Neural crest cell (in vitro differentiated cells): ENCODE data around the gene ORC1. TPM values are rescaled to one million over a fixed set of nuclear protein-coding genes. Genes with fewer than 3 reads are reported as not detected.

ENCODE experiments used
- DNase-seq: peaks from one replicate; pipeline ENCODE4 v3.0.0; 2021; ENCODE audit warnings: low read depth, mixed read lengths, low spot score
- H3K27ac Mint-ChIP-seq: one replicate; pipeline ENCODE4 v1.8.0; 2021; ENCODE audit warnings: mild to moderate bottlenecking, mixed read lengths; ENCODE audit not compliant: unreplicated experiment
- H3K27me3 Mint-ChIP-seq: 2 replicates; pipeline ENCODE4 v1.8.0; 2021; ENCODE audit warnings: low read depth, mild to moderate bottlenecking, mixed read lengths
- H3K36me3 Mint-ChIP-seq: 2 replicates; pipeline ENCODE4 v1.8.0; 2021; ENCODE audit warnings: low read depth, mild to moderate bottlenecking, mixed read lengths
- H3K4me1 Mint-ChIP-seq: 2 replicates; pipeline ENCODE4 v1.8.0; 2021; ENCODE audit warnings: mixed read lengths
- H3K4me3 Mint-ChIP-seq: one replicate; pipeline ENCODE4 v1.8.0; 2021; ENCODE audit warnings: mild to moderate bottlenecking, mixed read lengths
- H3K9me3 Mint-ChIP-seq: 2 replicates; pipeline ENCODE4 v1.8.0; 2021; ENCODE audit warnings: mixed read lengths
- CTCF ChIP-seq: fragments of 200-600 bp; sonication (generic); conservative IDR thresholded peaks from 2 replicates; pipeline ENCODE4 v1.5.0; 2021; ENCODE audit warnings: antibody characterized with exemption, mild to moderate bottlenecking
- total RNA-seq: library from RNA; stranded (reverse); gene quantifications from 2 replicates; pipeline ENCODE4 v1.2.1, GENCODE V29; 2021

The ORC1 gene
- total RNA-seq, 1 donor from 2014 or later = 36.9 TPM

- DNase-seq = no peak
- TF ChIP-seq CTCF = no peak
- H3K4me1 Mint-ChIP-seq = no peaks in the 10 kb centered on the region
- H3K4me3 Mint-ChIP-seq = no peak overlapping the region
- peaks cover 20% of the 10 kb centered on the region for H3K36me3 Mint-ChIP-seq
- H3K9me3 Mint-ChIP-seq = no peaks in the 10 kb centered on the region
- no peak overlapping the region for H3K27ac Mint-ChIP-seq
- no peaks in the 10 kb centered on the region for H3K27me3 Mint-ChIP-seq
These were observed 9.3 kb upstream of the ORC1 start for GRCh38 chr1:52413410-52413989.

DNA sequence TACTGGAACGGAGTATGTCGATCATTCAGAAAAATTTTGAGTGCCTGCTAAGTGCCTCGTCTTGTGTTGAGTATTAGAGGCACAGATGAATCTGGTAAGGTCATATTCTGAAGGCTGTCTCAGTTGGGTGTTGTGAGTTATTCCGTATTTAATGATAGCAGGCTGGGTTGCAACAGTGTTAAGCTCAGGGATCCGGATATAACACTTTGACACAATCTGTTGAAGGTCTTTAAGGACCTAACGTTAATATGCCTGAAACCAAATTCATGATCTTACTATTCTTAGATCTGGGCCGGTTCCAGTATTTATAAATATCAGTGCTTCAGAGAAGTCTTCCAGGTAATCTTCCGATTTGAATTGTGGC, 734 bp upstream of the ORC1 start:
- peaks cover 39% of the 10 kb centered on the region for H3K4me1 Mint-ChIP-seq
- no peak for TF ChIP-seq CTCF
- peaks cover 20% of the 10 kb centered on the region for H3K36me3 Mint-ChIP-seq
- DNase-seq = no peak
- H3K4me3 Mint-ChIP-seq = peak overlapping the region; percentile 100
- peak overlapping the region; percentile 100 for H3K27ac Mint-ChIP-seq
- H3K9me3 Mint-ChIP-seq = no peaks in the 10 kb centered on the region
- H3K27me3 Mint-ChIP-seq = no peaks in the 10 kb centered on the region

DNA sequence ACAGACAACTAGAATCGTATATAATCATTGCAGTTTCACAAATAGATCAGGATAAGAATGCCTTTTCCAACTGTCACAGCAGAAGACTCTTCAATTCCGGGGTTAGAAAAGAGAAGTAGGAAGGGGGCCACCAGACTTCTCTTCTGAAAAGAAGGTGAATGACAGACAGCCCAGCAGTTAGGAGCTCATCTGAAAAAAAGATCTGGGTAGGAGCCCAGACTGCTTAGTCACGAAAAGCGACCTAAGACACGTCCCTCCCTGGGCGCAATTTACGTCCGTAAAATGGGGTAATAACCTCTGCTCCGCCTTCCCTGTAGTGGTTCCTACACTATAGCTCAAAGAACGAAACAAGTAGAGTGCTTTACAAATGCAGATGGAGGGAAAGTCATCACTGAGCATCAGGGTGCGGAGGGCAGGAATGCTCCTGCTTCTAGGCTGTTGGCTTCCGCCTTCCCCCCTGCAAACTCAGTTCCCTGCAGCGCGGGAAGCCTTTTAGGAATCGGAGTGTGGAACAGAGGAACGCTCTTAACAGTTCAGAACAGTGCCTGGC, 582 bp downstream of the ORC1 start:
- Mint-ChIP-seq H3K4me3 (peak overlapping the region; percentile 100), H3K4me1 (peaks cover 39% of the 10 kb centered on the region), H3K27me3 (no peaks in the 10 kb centered on the region), H3K36me3 (peaks cover 15% of the 10 kb centered on the region), H3K27ac (peak overlapping the region; percentile 100), H3K9me3 (no peaks in the 10 kb centered on the region)
- DNase-seq = no peak
- TF ChIP-seq CTCF = no peak

GRCh38 chr1:52402860-52403240, 1.4 kb downstream of the ORC1 start:
- H3K9me3 Mint-ChIP-seq = no peaks in the 10 kb centered on the region
- H3K4me1 Mint-ChIP-seq = peaks cover 39% of the 10 kb centered on the region
- no peaks in the 10 kb centered on the region for H3K27me3 Mint-ChIP-seq
- H3K36me3 Mint-ChIP-seq = peaks cover 13% of the 10 kb centered on the region
- peak overlapping the region; percentile 100 for H3K4me3 Mint-ChIP-seq
- no peak for DNase-seq
- TF ChIP-seq CTCF = no peak
- no peak overlapping the region for H3K27ac Mint-ChIP-seq

DNA sequence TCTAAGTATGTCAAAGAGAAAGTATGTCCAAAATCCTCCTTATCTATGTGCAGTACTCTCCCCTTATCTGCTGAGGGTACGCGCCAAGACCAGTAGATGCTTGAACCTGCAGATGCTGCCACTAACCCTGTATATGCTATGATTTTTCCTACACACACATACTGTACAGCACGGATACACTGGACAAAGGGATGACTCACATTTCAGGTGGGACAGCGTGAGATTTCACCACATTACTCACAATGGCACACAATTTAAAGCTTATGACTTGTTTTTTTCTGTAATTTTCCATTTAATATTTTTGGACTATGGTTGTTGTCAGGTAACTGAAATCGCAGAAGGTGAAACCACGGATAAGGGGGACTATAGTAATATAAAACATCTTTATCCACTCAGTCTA, 4.1 kb downstream of the ORC1 start:
- TF ChIP-seq CTCF = no peak
- DNase-seq = no peak
- Mint-ChIP-seq H3K9me3 (no peaks in the 10 kb centered on the region), H3K27me3 (no peaks in the 10 kb centered on the region), H3K4me1 (peaks cover 28% of the 10 kb centered on the region), H3K27ac (no peak overlapping the region), H3K36me3 (peaks cover 16% of the 10 kb centered on the region), H3K4me3 (peak overlapping the region; percentile 18)
